Activated T-helper 1 cell treated with anti-CD3 and anti-CD28 coated beads, Interleukin-2, amount 50 U/mL, for 16 hours (primary cell): ENCODE data around the gene PAXX.
A peak's percentile ranks its signal among the peaks of the same experiment; 100 is the strongest.

Experiments
- DNase-seq, 2 donors: peaks; one replicate each; pipeline ENCODE4 v3.0.0-alpha.2; 2020; ENCODE audit warnings: low read depth in 1 of 2, low spot score in 1 of 2

The PAXX gene

GRCh38 chr9:136964833-136965422, 27.3 kb upstream of the PAXX start:
- DNase-seq: no peak

GRCh38 chr9:136965771-136966484, 26.3 kb upstream of the PAXX start:
- DNase-seq: no peak

GRCh38 chr9:136968333-136969127, 23.7 kb upstream of the PAXX start:
- DNase-seq: no peak

GRCh38 chr9:136969150-136969549, 23.1 kb upstream of the PAXX start:
- no peak for DNase-seq

- DNase-seq: no peak
Observed at GRCh38 chr9:136969774-136970173, 22.4 kb upstream of the PAXX start.

GRCh38 chr9:136970361-136970760, 21.9 kb upstream of the PAXX start:
- DNase-seq: no peak

- no peak for DNase-seq
Observed at GRCh38 chr9:136971746-136972145, 20.5 kb upstream of the PAXX start.

GRCh38 chr9:136972335-136972734, 19.9 kb upstream of the PAXX start:
- no peak for DNase-seq

GRCh38 chr9:136972743-136973142, 19.5 kb upstream of the PAXX start:
- DNase-seq: no peak

GRCh38 chr9:136973618-136974617, 18.3 kb upstream of the PAXX start:
- DNase-seq: no peak

- DNase-seq: no peak
Observed at GRCh38 chr9:136974817-136975535, 17.2 kb upstream of the PAXX start.

GRCh38 chr9:136975644-136976043, 16.6 kb upstream of the PAXX start:
- DNase-seq: no peak

- no peak for DNase-seq
Observed at GRCh38 chr9:136977223-136977622, 15.0 kb upstream of the PAXX start, which contains the start of gene PTGDS. TSS of gene PTGDS (plus strand) at chr9:136977504. CDS start at chr9:136977579, 75 bp downstream.

- no peak for DNase-seq
Observed at GRCh38 chr9:136977649-136978072, 14.6 kb upstream of the PAXX start.

- DNase-seq: peak; percentile 48 to 65
Observed at GRCh38 chr9:136978073-136978864, 14.0 kb upstream of the PAXX start.

GRCh38 chr9:136978865-136979544, 13.2 kb upstream of the PAXX start:
- DNase-seq: no peak

GRCh38 chr9:136979769-136980587, 12.2 kb upstream of the PAXX start:
- DNase-seq: no peak
